H1 (cell line): ENCODE data around the gene PAX7.

ENCODE experiments used
- CBX8 ChIP-seq: fragments of 300-800, 300-1000 bp; sonication (generic); IDR thresholded peaks from 2 replicates; pipeline ENCODE4 v1.7.1; 2016; ENCODE audit warnings: low read depth, low read length, borderline replicate concordance
- CREB1 ChIP-seq: IDR thresholded peaks from 2 replicates; pipeline ENCODE4 v1.6.1; 2012; ENCODE audit warnings: inconsistent platforms
- CTCF ChIP-seq, 3 experiments: IDR thresholded peaks; 1 replicate in 2 of 3; 2 replicates in 1 of 3; pipeline versions ENCODE4 v1.5.1 to v1.6.1; 2011; ENCODE audit warnings: low read length in 3 of 3, mild to moderate bottlenecking in 3 of 3, inconsistent platforms in 2 of 3, low read depth in 1 of 3, moderate library complexity in 1 of 3; ENCODE audit not compliant: insufficient read depth in 1 of 3; ENCODE audit errors: control extremely low read depth in 1 of 3
- EGR1 ChIP-seq: IDR thresholded peaks from 2 replicates; pipeline ENCODE4 v1.6.1; 2011; ENCODE audit warnings: low read depth, low read length, borderline replicate concordance
- EP300 ChIP-seq, 2 experiments: IDR thresholded peaks; 1 replicate in 1 of 2; 2 replicates in 1 of 2; pipeline ENCODE4 v1.6.1; 2011 to 2012; ENCODE audit warnings: low read depth in 2 of 2, low read length in 2 of 2, mild to moderate bottlenecking in 2 of 2, borderline replicate concordance in 1 of 2, inconsistent platforms in 1 of 2, moderate library complexity in 1 of 2
- GTF2F1 ChIP-seq: IDR thresholded peaks from 2 replicates; pipeline ENCODE4 v1.6.1; 2012; ENCODE audit warnings: low read depth, low read length, improper control_type of control experiment, borderline replicate concordance
- KDM4A ChIP-seq: IDR thresholded peaks from one replicate; pipeline ENCODE4 v1.7.1; 2012; ENCODE audit warnings: low read depth, mild to moderate bottlenecking, moderate library complexity, low read length, inconsistent platforms; ENCODE audit not compliant: severe bottlenecking
- POLR2A ChIP-seq, 2 experiments: IDR thresholded peaks; 1 replicate in 1 of 2; 2 replicates in 1 of 2; pipeline ENCODE4 v1.6.1; 2011; ENCODE audit warnings: low read depth in 2 of 2, low read length in 2 of 2, mild to moderate bottlenecking in 2 of 2; ENCODE audit errors: control extremely low read depth in 1 of 2
- RAD21 ChIP-seq, 2 experiments: IDR thresholded peaks in 1 of 2; conservative IDR thresholded peaks in 1 of 2; 2 replicates each; pipeline ENCODE4 v1.6.1; 2011; ENCODE audit warnings: low read depth in 2 of 2, low read length in 2 of 2, improper control_type of control experiment in 1 of 2, inconsistent platforms in 1 of 2, mild to moderate bottlenecking in 1 of 2, moderate library complexity in 1 of 2
- SP1 ChIP-seq: IDR thresholded peaks from 2 replicates; pipeline ENCODE4 v1.6.1; 2011; ENCODE audit warnings: low read depth, low read length
- SRF ChIP-seq: IDR thresholded peaks from 2 replicates; pipeline ENCODE4 v1.6.1; 2011; ENCODE audit warnings: mild to moderate bottlenecking, low read depth, low read length, moderate library complexity
- YY1 ChIP-seq: IDR thresholded peaks from 2 replicates; pipeline ENCODE4 v1.6.1; 2011; ENCODE audit warnings: low read depth, mild to moderate bottlenecking, low read length
- ZNF274 ChIP-seq: IDR thresholded peaks from 2 replicates; pipeline ENCODE4 v1.7.0; 2012; ENCODE audit warnings: low read length, borderline replicate concordance; ENCODE audit errors: extremely low read depth
- TF ChIP-seq, protein P1 (sequence below): IDR thresholded peaks from 2 replicates; pipeline ENCODE4 v1.6.1; 2011; ENCODE audit warnings: low read length, improper control_type of control experiment

GRCh38 chr1:18636596-18637508 lies 6.2 kb downstream of the PAX7 start:
- TF ChIP-seq EP300 (IDR thresholded peaks at IDR 0.05; ENCODE audit: borderline replicate concordance in 1 of 2, low read depth in 2 of 2, low read length in 2 of 2) (no peak), POLR2A (IDR thresholded peaks at IDR 0.05; ENCODE audit: control extremely low read depth in 1 of 2, low read depth in 2 of 2, low read length in 2 of 2) (no peak), CTCF (IDR thresholded peaks at IDR 0.05; ENCODE audit: control extremely low read depth in 1 of 3, insufficient read depth in 1 of 3, low read depth in 1 of 3, low read length in 3 of 3) (no peak), KDM4A (no peak), SRF (no peak), ZNF274 (no peak), YY1 (peak; percentile 35; the same call in 1 of the 2 replicates), CREB1 (no peak), GTF2F1 (no peak), CBX8 (no peak), EGR1 (no peak), RAD21 (IDR thresholded peaks at IDR 0.05 in 1 of 2, conservative IDR thresholded peaks at IDR 0.05 in 1 of 2; ENCODE audit: low read depth in 2 of 2, low read length in 2 of 2) (no peak), SP1 (0 out of 2 replicates have a peak, but pooled peaks have one; percentile 29)
- TF ChIP-seq, protein P1, sequence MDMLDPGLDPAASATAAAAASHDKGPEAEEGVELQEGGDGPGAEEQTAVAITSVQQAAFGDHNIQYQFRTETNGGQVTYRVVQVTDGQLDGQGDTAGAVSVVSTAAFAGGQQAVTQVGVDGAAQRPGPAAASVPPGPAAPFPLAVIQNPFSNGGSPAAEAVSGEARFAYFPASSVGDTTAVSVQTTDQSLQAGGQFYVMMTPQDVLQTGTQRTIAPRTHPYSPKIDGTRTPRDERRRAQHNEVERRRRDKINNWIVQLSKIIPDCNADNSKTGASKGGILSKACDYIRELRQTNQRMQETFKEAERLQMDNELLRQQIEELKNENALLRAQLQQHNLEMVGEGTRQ: no peak
